ENCODE results near the gene HK3.

The HK3 gene

DNA sequence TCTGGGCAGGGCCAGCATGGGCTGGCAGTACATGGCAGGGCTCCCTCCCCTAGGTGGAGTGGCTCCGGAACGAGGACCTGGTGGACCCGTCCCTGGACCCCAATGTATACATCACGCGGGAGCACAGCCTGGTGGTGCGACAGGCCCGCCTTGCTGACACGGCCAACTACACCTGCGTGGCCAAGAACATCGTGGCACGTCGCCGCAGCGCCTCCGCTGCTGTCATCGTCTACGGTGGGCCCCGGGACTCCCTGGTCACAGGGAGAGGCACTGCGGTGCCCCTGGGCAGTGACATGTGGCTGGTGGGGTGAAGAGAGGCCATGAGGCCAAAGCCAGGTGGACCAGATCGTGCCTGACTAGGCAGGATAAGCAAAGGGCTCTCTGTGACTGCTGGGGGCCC, 30.4 kb downstream of the HK3 start:
- no peak for DNase-seq

DNA sequence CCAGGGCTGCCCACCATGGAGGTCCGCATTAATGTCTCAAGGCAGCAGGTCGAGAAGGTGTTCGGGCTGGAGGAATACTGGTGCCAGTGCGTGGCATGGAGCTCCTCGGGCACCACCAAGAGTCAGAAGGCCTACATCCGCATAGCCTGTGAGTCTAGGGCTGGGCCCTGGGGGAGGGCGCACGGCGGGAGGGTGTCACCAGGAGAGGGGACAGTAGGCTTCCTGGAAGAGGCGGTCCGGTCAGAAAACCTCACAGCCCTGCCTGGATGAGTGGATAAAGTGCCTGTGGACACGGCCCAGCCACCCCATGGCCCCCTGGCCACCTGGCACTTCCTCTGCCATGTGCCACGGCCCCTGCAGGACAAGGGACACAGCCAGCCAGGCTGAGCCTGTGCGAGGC, 31.0 kb downstream of the HK3 start:
- no peak for DNase-seq

DNA sequence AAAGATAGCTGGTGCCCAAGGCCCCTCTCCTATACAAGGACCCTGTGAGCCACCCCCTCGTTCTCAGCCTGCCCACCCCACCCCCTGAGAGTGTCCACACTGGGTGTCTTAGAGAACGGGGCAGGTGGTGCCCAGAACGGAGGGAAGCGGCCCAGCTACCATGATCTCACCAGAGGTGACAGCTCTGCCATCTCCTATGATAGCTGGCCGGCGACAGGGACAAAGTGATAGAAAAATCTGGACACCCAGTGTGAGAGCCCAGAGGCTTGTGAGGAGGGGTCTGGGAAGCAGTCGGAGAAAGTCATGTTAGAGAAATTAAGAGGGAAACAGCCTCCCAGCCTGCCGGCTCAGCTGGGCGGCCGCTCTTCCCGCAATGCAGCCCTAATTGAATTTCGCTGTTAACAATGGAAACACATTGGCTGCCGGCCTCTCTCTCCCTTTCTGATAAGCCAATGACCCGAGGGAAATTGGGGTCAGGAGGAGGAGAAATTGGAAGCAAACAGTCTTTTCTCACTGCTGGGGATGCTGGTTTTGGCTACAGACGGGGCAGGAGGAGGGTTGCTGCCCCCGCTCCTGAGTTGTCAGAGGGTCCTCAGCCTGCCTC, 32.3 kb downstream of the HK3 start:
- no peak for DNase-seq

DNA sequence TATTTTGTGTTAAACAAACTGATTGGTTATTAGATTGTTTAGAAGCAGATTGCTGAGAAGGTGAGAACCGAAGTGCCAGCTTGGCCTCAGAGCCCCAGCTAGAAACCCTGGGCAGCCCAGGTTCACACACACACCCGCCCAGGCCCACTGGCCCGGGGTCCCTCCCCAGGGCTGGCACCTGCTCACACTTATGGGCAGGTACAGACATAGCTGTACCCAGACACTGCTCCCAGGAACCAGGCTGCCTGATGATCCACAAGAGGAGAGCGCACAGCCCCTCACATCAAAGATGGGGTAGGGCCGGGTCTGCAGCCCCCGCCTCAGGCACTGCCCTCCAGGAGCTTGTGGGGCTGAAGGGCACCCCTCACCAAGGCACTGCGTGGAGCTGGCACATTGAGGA, 33.2 kb downstream of the HK3 start:
- no peak for DNase-seq

DNA sequence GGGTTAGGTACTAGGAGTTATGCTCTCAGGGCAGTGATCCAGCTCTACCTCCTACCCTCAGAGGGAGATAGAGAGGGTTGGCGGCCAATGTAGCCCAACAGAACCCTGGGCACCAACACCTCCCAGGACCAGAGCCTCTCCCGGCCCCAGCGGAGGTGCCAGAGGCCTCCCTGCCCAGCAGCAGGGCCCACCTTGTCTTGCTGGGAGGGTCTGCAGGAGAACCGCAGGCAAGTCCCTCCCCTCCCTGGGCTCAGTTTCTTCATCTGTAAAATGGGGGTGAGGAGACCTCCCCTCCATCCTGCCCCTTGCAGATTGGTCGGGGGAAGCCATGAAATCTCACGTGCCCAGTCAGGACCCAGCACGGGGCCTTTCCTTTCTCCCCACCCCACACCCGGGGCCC, 34.4 kb downstream of the HK3 start:
- no peak for DNase-seq

DNA sequence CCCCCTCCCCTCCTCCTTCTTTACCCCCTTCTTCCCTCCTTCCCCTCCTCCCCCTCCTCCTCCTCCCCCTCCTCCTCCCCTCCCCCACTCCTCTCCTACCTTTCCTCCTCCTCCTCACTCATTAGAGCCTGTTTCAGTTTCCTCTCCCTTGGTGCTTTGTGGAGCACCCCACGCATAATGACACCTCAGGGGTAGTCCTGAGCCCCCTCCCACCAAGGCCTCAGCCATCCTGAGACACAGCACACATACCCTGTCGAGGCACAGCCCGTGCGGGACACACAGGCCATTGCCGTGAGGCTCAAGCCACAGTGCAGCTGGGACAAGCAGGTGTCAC, 35.4 kb downstream of the HK3 start:
- no peak for DNase-seq

DNA sequence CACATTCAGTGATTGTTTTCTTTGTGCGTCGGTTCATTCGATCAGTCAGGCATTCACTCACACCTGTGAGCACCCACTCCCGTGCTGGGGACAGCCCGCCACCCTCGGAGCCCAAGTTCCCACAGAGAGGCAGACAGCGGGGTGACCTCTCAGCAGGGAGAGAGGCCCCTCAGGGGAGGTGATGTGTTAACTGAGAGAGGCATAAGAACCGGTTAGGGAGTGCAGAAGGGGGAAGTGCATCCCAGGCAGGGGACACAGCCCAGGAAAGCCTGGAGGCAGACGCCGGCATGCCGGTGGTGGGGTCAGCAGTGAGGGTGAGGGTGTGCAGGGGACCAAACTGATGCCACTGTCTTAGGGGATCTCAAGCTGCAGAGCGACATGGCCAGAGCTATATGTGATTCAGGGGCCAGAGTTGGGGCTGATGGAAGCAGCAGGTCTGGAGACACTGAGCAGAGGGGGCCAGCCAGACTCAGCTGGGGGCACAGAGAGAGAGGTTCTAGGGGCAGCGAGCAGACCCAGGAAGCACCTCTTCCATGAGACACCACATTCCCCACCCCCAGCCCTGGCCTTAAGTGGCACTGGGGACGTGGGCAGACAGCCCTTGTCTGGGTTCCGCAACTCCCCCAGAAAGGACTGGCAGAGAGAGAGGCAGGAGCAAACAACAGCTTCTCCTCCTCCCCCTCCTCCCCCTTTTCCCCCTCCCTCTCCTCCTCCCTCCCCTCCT, 35.9 kb downstream of the HK3 start:
- DNase-seq: no peak

DNA sequence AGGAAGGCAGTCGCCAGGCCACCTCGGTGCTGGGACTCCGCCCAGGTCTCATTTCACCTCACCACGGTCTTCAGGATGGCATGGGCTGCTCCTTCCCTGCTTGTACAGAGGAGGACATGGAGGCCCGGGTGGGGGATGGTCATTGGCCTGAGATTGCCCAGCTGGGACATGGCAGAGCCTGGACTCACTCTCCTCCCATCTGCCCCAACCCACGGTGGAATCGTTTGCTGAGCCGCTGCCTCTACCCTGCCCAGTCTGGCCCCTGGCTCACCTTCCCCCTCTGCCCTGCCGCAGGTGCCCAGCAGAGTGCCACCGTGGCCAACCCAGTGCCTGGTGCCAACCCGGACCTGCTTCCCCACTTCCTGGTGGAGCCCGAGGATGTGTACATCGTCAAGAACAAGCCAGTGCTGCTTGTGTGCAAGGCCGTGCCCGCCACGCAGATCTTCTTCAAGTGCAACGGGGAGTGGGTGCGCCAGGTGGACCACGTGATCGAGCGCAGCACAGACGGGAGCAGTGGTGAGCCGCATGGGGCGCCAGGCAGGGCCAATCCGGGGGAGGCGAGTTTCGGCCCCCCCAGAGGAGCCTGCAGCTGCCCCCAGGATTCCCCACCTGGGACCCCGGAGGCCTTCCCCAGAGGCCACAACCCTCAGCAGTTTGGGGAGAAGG, 36.7 kb downstream of the HK3 start:
- DNase-seq: no peak

DNA sequence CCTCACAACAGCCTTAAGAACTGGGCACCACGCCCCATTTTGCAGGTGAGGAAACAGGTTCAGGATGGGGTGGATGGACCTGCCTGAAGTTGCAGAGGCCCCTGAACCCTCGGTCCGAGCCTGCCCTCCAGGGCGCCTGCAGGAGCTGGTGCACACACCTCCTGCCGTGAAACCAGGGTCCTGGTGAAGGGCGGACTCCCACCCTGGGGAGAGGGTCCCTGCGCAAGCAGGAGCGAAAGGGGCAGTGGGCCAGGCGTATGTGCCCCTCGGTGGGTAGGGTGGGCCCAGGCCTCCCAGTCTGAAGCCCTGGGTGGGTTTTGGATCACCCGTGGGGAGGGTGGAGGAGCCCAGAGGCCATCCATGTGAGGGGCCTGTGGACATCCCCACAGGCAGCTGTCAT, 37.9 kb downstream of the HK3 start:
- no peak for DNase-seq

DNA sequence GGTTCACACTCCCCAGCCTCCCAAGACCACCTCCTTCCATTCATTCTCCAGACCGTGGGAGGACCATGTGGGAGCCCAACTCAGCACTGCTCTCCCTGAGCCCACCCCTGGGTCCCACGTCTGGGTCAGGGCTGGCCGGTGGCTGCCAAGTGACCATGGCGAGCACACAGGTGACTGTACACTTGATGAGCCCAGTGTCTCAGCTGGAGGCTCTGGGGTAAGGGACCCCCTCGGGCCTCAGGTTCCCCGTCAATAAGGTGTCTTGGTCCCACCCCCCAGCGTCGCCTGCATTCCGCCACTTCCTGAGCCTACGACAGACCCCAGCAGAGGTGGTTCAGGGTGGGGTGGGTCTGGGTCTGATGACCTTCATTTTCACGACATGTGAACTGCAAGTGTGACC, 38.8 kb downstream of the HK3 start:
- no peak for DNase-seq

DNA sequence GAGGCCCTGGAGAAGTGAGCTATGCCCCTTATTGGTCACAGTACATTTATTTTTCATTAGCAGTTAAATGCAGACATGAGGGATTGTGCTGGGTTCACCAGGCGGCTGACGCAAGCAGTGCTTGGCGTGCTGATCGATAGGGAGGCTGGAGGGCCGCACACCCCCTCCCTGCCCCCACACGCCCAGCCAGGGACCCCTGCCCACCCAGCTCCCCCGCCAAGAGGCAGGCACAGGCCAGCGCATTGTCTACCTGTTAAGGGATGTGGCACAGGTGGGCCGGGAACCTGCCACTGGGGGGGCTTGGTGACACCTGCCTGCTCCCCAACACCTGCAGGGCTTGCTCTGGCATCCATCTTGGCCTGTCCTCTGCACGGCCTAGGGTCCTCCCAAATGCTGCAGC, 39.2 kb downstream of the HK3 start:
- no peak for DNase-seq

DNA sequence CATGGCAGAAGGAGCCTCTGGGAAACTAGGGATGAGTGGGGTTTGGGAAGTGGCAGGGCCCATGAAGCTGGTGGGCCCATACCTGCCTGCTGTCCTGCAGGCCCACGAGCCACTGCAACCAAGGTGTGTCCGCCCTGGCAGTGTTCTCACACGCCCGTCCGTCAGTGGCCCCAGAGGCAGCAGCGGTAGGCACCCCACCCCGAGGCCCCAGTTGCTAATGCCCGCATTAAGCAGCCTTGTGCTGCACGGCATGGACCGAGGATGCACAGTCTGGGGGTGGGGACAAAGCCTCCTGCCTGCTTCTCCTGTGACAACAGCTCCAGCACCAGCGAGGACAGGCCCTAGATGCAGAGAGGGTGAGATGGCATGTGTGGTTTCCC, 41.3 kb downstream of the HK3 start:
- no peak for DNase-seq

DNA sequence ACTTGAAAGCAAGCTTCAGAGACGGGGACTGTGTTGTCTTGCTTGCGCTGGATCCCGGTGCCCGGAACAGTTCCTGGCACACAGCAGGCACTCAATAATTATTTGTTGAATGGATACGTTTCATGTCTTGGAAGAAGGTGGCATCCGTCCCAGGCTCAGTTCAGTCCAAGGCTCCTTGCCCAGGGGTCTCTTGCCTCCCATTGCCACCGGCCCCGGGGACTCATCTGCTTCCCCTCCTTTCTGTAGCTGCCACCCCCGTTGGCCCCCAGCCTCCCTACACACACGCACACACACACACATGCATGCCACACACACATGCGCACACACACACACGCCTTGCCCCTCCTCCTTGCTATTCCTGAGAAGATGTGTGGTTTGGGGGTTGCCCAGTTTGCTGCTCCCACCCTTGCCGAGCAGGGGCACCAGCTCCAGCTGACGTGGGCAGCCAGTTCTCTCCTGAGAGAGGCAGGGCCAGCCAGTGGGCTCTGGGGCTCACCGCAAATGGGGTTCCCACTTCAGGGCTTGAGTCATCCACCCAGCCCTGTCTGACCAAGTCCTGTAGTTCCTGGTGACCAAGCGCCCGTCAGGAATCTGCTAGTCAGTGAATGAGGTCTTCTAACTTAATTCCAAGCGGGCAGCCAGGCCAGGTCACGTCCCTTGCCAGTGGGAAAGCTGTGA, 41.8 kb downstream of the HK3 start:
- DNase-seq: no peak

DNA sequence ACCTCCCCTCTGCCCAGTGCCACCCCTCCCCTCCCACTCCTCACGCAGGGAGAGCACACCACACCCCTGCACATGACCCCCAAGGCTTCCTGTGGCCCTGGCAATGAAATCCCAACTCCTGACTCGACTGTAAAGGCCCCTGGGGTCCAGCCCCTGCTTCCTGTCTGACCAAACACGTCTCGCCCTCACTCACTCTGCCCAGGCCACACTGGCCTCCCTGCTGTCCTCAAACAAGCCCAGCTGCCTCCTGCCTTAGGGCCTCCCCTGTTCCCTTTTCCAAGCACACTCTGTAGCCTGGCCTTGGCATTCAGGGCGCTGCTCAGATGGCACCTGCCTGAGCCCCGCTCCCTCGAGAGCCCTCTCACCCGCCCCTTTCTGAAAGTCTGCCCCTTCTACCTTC, 42.4 kb downstream of the HK3 start:
- DNase-seq: no peak

DNA sequence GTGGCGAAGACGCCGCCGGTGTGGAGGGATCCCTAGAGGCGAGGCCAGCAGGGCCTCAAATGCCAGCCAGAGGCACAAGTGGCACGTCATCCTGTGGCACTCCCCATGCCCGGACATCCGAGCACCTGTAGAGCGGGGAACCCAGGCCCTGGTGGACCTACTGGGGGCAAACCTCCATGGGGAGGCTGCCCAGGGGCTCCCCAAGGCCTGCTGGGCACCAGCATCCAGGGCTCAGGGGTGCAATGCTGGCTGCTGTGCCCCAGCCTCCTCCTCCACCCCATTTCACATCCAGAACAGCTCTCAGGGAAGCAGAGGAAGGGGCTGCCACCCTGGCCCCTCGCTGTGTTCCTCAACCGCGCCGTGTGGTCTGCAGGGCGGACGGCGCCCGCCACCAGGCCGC, 43.5 kb downstream of the HK3 start:
- no peak for DNase-seq

DNA sequence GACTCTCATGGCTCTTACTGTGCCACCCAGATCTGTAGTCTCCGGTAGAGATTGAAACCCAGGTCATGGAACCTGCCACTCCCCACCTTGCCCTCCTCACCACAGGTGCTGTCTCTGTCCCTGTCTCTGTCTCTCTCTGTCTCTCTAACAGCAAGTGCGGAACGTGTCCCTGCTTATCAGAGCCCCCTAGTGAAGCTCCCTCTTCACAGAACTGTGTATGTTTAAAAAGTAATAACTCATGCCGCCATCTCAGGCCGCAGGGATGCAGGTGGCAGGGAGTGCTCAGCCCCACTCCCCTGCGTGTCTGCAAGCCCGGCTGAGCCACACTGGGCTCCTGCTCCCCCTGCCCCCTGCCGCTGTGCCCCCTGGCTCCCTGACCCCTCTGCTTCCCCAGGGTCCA, 45.0 kb downstream of the HK3 start:
- DNase-seq: no peak

DNA sequence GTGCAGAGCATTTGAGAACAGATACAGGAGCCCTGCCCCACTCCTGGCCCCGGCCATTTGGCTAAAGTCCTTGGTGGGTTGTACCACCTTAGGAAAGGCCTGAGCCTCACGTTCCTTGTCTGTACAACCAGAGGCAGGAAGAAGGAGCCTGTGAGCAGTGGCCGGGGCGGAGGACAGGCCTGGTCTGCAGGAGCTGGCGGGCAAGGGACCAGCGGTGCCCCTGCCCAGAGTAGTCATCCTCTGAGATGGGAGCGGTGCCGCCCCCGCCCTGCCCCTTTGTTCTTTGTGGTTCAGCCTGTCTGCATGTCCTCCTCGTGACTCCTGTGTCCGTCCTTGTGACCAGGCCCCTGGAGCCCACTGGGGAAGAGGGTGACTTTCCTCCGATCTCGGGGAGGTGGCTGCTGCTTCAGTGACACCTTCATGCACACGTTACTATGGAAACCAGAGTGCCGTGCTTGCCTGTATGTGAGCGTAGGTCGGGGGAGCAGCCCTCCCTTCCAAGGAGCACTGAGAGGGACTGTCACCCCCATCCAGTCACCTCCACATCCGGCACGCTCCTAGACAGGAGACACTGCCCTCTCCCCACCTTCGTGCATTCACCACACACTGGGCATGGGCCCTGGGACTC, 45.9 kb downstream of the HK3 start:
- no peak for DNase-seq

DNA sequence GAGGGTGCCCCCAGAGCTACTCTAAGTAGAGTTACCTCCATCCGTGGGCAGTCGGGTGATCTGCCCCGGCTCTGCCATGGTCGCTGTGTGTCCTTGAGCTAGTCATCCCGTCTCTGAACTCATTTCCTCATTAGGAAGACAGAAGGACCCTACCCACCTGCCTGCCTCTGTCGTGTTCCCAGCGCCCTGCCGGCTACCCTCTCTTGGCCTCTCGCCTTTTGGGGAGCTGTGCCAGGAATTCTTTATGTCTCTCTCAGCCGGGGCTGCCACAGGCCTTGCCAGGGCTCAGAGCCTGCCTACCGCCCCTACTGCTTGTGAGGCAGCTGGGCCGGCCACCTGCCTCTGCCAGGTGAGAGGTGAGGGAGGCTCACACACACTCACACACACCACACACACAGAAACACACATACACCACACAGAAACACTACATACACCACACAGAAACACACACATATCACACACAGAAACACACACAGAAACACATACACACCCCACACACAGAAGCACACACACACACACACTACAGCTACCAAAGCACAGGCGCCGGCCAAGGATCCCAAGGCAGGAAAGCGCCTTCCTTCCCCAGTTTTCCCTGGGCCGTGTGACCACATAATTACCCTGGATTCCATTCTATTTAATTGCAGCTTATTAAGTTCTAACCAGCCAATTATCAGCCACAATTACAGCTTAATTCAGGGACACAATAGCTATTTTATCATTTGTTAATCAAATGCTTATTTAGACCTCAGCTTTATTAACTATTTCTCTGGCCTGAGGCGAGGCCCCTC, 47.1 kb downstream of the HK3 start:
- DNase-seq: no peak

DNA sequence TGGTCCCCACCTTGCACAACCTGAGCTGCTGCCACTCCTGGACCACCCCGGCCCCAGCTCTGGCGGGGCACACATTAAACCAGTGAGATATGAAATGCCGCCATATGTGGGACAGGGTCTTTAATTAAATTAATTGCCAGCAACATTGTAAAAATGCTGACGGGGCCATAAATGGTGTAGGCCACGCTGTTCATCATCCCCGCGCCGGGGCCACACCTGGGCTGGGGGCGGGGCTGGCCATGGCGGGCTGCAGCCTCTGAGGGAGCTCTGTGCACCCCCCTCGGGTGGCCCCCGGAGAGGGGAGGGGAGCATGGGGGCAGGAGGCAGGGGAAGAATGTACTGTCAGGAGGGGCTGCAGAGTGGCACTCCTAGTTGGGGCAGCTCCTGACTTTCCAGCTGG, 47.8 kb downstream of the HK3 start:
- no peak for DNase-seq

DNA sequence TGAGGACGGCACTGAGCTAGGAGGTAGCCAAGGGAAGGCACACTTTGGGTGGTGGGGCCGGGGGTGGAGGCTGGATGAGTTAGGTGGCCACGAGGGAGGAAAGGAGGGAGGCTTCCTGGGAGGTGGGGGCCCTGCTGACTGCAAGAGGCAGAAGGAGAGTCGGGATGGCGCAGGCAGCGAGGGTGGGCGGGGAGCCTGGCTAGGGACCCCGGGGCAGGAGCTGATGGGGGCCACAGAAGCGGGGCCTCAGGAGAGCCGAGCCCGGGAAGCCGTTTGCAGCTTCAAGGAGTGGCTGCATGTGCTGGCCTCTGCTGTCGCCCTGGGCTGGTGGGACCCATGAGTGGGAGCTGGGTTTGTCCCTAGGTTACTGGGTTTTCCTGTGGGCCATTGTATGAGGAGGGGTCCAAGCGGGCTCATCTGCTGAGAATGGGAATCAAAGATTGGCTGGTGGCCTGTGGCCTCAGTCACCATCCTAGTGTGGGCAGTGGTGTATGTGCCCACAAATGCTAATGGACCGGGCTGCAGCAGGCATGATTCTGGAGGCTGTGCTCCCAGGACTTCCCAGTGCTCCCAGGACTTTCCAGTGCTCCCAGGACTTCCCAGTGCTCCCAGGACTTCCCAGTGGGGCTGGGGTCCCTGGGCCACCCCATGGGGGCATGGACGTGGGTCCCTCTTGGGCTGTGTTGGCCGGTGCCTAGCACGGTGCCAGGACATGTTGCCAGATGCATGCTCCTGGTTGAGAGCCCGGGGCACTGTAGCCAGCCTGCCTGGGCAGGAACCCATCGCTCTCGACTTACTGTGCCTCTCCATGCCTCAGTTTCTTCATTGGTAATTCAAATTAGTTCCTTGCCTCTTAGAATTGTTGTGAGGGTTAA, 48.5 kb downstream of the HK3 start:
- no peak for DNase-seq

DNA sequence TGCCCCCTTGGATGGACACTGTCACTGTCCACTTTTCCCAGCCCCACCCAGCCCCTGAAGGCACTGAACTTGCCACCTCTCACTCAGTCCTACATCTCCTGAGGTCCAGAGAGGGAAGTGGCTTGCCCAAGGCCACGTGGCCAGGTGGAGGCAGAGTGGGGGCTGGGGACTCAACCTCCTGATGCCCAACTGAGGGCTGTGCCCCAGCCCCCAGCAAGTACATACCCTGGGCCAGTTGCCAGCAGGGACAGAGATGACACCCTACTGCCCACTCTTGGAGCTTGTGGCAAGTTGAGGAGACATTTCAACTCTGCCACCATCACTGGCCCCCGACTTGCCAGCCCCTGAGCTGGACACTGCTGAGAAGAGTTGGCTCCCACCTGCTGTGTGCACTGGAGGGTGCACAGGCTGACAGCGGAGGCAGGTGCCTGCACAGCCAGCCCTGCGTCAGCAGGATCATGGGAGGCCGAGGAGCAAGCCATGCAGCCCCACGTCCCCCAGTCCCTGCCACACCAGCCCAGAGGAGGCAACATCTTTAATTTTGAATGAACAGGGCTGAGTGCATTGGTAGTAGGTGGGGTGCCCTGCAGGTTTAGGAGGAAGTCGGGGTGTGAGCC, 49.4 kb downstream of the HK3 start:
- DNase-seq: no peak
